HG03045 (cell line): ENCODE measurements around the gene RPL3.

ENCODE experiments used
- ATAC-seq: cut with Tn5 transposase; IDR thresholded peaks from one replicate; pipeline ENCODE4 v1.9.1; 2021; ENCODE audit warnings: mild to moderate bottlenecking, moderate library complexity; ENCODE audit not compliant: unreplicated experiment

The RPL3 gene

GRCh38 chr22:39265143-39265886, 54.1 kb downstream of the RPL3 start:
- no peak for ATAC-seq

GRCh38 chr22:39264349-39265038, 54.9 kb downstream of the RPL3 start:
- no peak for ATAC-seq

DNA sequence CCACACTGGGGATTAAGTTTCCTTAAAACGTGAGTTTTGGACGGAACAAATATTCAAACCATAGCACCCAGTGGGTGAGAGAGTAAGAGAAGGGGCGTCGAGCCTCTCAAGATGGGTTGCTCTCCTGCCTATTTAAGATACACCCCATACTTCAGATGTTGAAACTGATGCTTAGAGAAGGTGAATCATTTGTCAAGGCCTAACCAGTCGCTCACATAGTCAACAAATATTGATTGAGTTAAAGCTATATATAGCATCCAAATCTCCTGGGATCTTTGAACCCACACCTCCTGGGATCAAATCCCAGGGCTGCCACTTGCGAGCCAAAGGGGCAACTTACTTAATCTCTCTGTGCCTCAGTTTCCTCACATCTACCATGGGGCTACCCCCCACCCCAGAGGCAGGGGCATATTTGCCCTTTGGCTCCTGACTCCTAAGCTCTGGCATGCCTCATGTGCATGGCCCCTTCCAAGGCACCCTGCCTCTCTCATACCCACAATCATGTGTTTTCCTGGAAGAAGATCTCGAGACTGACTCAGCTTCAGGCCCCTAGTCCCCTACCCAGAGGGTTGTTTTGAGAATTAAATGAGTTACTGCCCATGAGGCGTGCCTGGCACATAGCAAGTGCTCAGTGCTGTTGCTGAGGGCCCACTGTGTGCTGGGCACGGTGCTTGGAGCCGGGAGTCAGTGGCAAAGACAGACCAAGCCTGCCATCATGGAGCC, 55.6 kb downstream of the RPL3 start:
- no peak for ATAC-seq
